ENCODE results near the gene STK38. TPM values are rescaled to one million over a fixed set of nuclear protein-coding genes. Genes with fewer than 3 reads are reported as not detected.
"Not testable (repeated sequence)": the region's sequence is repeated elsewhere in the genome, so short reads cannot be mapped to it uniquely, and the experiment has no call there.

STK38 gene
- total RNA-seq, 1 experiment from 2014 or later = 27.5 TPM

DNA sequence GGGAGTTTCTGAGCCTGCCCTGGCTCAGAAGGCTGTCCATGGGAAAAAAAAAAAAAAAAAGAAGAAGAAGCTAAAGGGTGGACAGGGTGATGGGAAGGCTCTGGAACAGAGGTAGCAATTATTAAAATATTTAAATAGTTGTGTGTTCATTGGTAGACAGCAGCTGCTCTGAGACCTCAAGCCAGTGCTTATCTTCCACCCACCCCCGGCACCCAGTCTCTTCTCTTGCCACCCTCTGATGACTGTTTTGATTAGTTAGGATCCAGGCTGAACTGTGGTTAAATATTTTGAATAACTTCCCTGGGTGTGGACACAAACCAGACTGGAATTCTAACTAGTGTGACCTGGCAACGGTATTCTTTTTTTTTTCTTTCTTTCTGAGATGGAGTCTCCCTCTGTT is 30.0 kb upstream of the STK38 start:
- H3K4me3 ChIP-seq (ENCODE audit: low read depth, low read length) = no peak overlapping the region
- Mint-ChIP-seq H3K4me3 (ENCODE audit: unreplicated experiment) (peak overlapping the region; percentile 34), H3K36me3 (ENCODE audit: insufficient read depth, unreplicated experiment) (peaks cover 14% of the 10 kb centered on the region), H3K27ac (ENCODE audit: unreplicated experiment) (peak overlapping the region; percentile 89), H3K27me3 (ENCODE audit: insufficient read depth, unreplicated experiment) (no peaks in the 10 kb centered on the region), H3K9me3 (ENCODE audit: unreplicated experiment) (no peaks in the 10 kb centered on the region), H3K4me1 (ENCODE audit: low read depth, unreplicated experiment) (peaks cover 23% of the 10 kb centered on the region)
- intact Hi-C loops (cut with micrococcal nuclease; ENCODE audit: unreplicated experiment) = loop anchor here (1.0 kb wide), 1 partner anchor 17 kb away; the partner anchor contains the start of gene SRSF3
- no peaks in the 10 kb centered on the region for H3K36me3 ChIP-seq (ENCODE audit: control insufficient read depth, insufficient read depth, low read length)
- peak; percentile 74 to 81 for DNase-seq
- BruUV-seq (replicated peaks) = no TSS peak
- H3K27me3 ChIP-seq (replicated peaks; ENCODE audit: control insufficient read depth, insufficient read depth, low read length) = no peaks in the 10 kb centered on the region
- peaks cover 2% of the 10 kb centered on the region; the same call in 1 of the 2 replicates for H3K9me3 ChIP-seq
- TF ChIP-seq, protein P1, sequence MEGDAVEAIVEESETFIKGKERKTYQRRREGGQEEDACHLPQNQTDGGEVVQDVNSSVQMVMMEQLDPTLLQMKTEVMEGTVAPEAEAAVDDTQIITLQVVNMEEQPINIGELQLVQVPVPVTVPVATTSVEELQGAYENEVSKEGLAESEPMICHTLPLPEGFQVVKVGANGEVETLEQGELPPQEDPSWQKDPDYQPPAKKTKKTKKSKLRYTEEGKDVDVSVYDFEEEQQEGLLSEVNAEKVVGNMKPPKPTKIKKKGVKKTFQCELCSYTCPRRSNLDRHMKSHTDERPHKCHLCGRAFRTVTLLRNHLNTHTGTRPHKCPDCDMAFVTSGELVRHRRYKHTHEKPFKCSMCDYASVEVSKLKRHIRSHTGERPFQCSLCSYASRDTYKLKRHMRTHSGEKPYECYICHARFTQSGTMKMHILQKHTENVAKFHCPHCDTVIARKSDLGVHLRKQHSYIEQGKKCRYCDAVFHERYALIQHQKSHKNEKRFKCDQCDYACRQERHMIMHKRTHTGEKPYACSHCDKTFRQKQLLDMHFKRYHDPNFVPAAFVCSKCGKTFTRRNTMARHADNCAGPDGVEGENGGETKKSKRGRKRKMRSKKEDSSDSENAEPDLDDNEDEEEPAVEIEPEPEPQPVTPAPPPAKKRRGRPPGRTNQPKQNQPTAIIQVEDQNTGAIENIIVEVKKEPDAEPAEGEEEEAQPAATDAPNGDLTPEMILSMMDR (IDR thresholded peaks at IDR 0.05; ENCODE audit: insufficient read depth in 1 of 2, low read depth in 1 of 2, low read length in 1 of 2, severe bottlenecking in 1 of 2, unreplicated experiment in 1 of 2) = no peak
- H3K4me1 ChIP-seq = peaks cover 33% of the 10 kb centered on the region
- POLR2A ChIA-PET = interaction anchor here (0.5 to 1.1 kb wide), 4 partner anchors 21 to 264 kb away, joined by 3 to 7 read pairs (median 4); no protein-coding TSS in a partner anchor
- CTCF ChIA-PET = interaction anchor here (0.7 kb wide), 4 partner anchors 35 to 197 kb away, joined by 3 to 5 read pairs (median 4); no protein-coding TSS in a partner anchor

DNA sequence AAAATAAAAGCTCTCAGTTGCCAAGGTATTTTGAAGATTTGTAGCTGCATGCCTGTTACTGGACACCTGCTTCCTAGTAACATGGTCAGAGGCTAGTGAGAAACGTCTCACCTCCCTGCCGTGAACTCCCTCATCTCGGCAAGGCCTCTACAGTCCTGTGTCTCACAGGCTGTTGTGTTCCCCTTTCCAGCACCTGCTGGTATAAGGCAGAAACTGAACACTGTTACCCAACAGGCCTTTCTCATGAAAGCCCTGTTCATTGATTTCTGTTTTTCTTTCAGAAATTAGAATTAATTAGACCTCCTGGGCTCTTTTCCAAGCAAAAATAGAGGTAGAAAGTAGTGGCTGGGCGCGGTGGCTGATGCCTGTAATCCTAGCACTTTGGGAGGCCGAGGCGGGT is 29.3 kb upstream of the STK38 start:
- H3K4me3 Mint-ChIP-seq (ENCODE audit: unreplicated experiment) = peak overlapping the region; percentile 34
- Histone ChIP-seq H3K4me3 (ENCODE audit: low read depth, low read length) (no peak overlapping the region), H3K27me3 (replicated peaks; ENCODE audit: control insufficient read depth, insufficient read depth, low read length) (no peaks in the 10 kb centered on the region), H3K4me1 (peaks cover 38% of the 10 kb centered on the region), H3K9me3 (peaks cover 2% of the 10 kb centered on the region; the same call in 1 of the 2 replicates), H3K36me3 (ENCODE audit: control insufficient read depth, insufficient read depth, low read length) (no peaks in the 10 kb centered on the region)
- BruUV-seq (replicated peaks) = no TSS peak
- DNase-seq = no peak
- ChIA-PET POLR2A (interaction anchor here (0.6 to 1.1 kb wide), 2 partner anchors 67 to 153 kb away, joined by 3 read pairs; no protein-coding TSS in a partner anchor), CTCF (no interaction called here)
- TF ChIP-seq, protein P1 (IDR thresholded peaks at IDR 0.05; ENCODE audit: insufficient read depth in 1 of 2, low read depth in 1 of 2, low read length in 1 of 2, severe bottlenecking in 1 of 2, unreplicated experiment in 1 of 2) = no peak
- no peaks in the 10 kb centered on the region for H3K27me3 Mint-ChIP-seq (ENCODE audit: insufficient read depth, unreplicated experiment)
- peaks cover 14% of the 10 kb centered on the region for H3K36me3 Mint-ChIP-seq (ENCODE audit: insufficient read depth, unreplicated experiment)
- H3K9me3 Mint-ChIP-seq (ENCODE audit: unreplicated experiment) = no peaks in the 10 kb centered on the region
- H3K27ac Mint-ChIP-seq (ENCODE audit: unreplicated experiment) = peak overlapping the region; percentile 89
- peaks cover 23% of the 10 kb centered on the region for H3K4me1 Mint-ChIP-seq (ENCODE audit: low read depth, unreplicated experiment)
- intact Hi-C loops (cut with micrococcal nuclease; ENCODE audit: unreplicated experiment) = no loop called here

DNA sequence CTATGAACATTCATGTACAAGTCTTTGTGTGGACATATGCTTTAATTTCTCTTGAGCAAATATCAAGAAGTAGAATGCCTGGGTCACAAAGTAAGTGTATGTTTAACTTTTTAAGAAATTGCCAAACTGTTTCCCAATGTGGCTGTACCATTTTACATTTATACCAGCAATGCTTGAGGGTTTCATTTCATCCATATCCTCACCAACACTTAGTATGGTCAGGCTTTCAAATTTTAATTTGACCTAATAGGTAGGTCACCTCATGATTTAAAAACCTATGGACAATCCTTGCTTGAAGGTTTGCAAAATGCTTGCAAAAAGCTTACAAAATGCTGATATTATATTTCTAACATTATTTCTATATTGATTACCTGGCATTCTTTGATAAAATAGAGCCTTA is 27.4 kb upstream of the STK38 start:
- Mint-ChIP-seq H3K27ac (ENCODE audit: unreplicated experiment) (no peak overlapping the region), H3K9me3 (ENCODE audit: unreplicated experiment) (no peaks in the 10 kb centered on the region), H3K27me3 (ENCODE audit: insufficient read depth, unreplicated experiment) (no peaks in the 10 kb centered on the region), H3K4me3 (ENCODE audit: unreplicated experiment) (no peak overlapping the region), H3K36me3 (ENCODE audit: insufficient read depth, unreplicated experiment) (peaks cover 14% of the 10 kb centered on the region), H3K4me1 (ENCODE audit: low read depth, unreplicated experiment) (peaks cover 23% of the 10 kb centered on the region)
- TF ChIP-seq, protein P1 (IDR thresholded peaks at IDR 0.05; ENCODE audit: insufficient read depth in 1 of 2, low read depth in 1 of 2, low read length in 1 of 2, severe bottlenecking in 1 of 2, unreplicated experiment in 1 of 2) = no peak
- Histone ChIP-seq H3K36me3 (ENCODE audit: control insufficient read depth, insufficient read depth, low read length) (no peaks in the 10 kb centered on the region), H3K4me3 (ENCODE audit: low read depth, low read length) (no peak overlapping the region), H3K9me3 (peaks cover 2% of the 10 kb centered on the region; the same call in 1 of the 2 replicates), H3K4me1 (peaks cover 34% of the 10 kb centered on the region), H3K27me3 (replicated peaks; ENCODE audit: control insufficient read depth, insufficient read depth, low read length) (no peaks in the 10 kb centered on the region)
- CTCF ChIA-PET = no interaction called here
- intact Hi-C loops (cut with micrococcal nuclease; ENCODE audit: unreplicated experiment) = no loop called here
- no peak for DNase-seq
- no TSS peak for BruUV-seq (replicated peaks)
- POLR2A ChIA-PET = interaction anchor here (0.6 kb wide), 1 partner anchor 35 kb away, joined by 4 read pairs; no protein-coding TSS in a partner anchor

DNA sequence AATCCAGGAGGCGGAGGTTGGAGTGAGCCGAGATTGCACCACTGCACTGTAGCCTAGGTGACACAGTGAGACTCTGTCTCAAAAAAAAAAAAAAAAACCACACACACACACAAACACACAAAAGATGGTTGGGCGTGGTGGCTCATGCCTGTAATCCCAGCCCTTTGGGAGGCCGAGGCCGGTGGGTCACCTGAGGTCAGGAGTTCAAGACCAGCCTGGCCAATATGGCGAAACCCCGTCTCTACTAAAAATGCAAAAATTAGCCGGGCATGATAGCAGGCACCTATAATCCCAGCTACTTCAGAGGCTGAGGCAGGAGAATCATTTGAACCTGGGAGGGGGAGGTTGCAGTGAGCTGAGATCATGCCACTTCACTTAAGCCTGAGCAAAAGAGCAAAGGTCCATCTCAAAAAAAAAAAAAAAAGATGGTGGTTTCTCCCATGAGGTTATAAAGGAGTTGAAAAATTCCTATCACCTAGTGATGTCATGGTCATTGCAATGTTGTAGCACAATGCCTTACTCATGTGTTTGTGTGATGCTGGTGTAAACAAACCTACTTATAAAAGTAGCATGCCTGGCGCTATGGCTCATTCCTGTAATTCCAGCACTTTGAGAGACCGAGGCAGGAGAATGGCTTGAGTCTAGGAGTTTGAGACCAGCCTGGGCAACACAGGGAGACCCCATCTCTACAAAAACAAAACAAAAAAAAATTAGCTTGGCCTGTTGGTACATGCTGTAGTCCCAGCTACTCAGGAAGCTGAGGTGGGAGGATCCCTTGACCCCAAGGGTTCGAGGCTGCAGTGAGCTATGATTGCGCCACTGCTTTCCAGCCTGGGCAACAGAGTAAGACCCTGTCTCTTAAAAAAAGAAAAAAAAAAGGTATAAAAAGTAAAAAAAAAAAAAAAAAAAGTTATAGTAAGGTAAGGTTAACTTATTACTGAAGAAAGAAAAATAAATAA is 25.4 kb upstream of the STK38 start:
- H3K4me1 Mint-ChIP-seq (ENCODE audit: low read depth, unreplicated experiment); H3K36me3 ChIP-seq (ENCODE audit: control insufficient read depth, insufficient read depth, low read length); BruUV-seq (replicated peaks); POLR2A ChIA-PET; DNase-seq; H3K9me3 Mint-ChIP-seq (ENCODE audit: unreplicated experiment); H3K4me3 Mint-ChIP-seq (ENCODE audit: unreplicated experiment); H3K4me3 ChIP-seq (ENCODE audit: low read depth, low read length); H3K36me3 Mint-ChIP-seq (ENCODE audit: insufficient read depth, unreplicated experiment); H3K27me3 Mint-ChIP-seq (ENCODE audit: insufficient read depth, unreplicated experiment); H3K9me3 ChIP-seq; H3K27ac Mint-ChIP-seq (ENCODE audit: unreplicated experiment); intact Hi-C loops (cut with micrococcal nuclease; ENCODE audit: unreplicated experiment); H3K27me3 ChIP-seq (replicated peaks; ENCODE audit: control insufficient read depth, insufficient read depth, low read length); CTCF ChIA-PET: not testable (repeated sequence)
- peaks cover 17% of the 10 kb centered on the region for H3K4me1 ChIP-seq

Measured in Caco-2 (cell line).